Endodermal cell (in vitro differentiated cells): ENCODE measurements around the gene SPRYD3. TPM values are rescaled to one million over a fixed set of nuclear protein-coding genes. Genes with fewer than 3 reads are reported as not detected.

Experiments
- DNase-seq: peaks from one replicate; pipeline ENCODE4 v3.0.0-alpha.2; 2017
- H3K27ac ChIP-seq: 2 replicates; pipeline ENCODE4 v1.5.1; 2013; ENCODE audit warnings: mild to moderate bottlenecking, low read depth, low read length, moderate library complexity
- H3K27me3 ChIP-seq: 2 replicates; pipeline ENCODE4 v1.6.1; 2013; ENCODE audit warnings: mild to moderate bottlenecking, low read length, moderate library complexity; ENCODE audit not compliant: insufficient read depth, control insufficient read depth, poor library complexity, severe bottlenecking
- H3K36me3 ChIP-seq: 2 replicates; pipeline ENCODE4 v1.7.0; 2013; ENCODE audit warnings: mild to moderate bottlenecking, low read length, moderate library complexity; ENCODE audit not compliant: control insufficient read depth, insufficient read depth
- H3K4me1 ChIP-seq: one replicate; pipeline ENCODE4 v1.7.0; 2013; ENCODE audit warnings: low read length; ENCODE audit not compliant: control insufficient read depth, insufficient read depth
- H3K4me3 ChIP-seq: 2 replicates; pipeline ENCODE4 v1.5.1; 2013; ENCODE audit warnings: mild to moderate bottlenecking, low read length, moderate library complexity
- H3K9ac ChIP-seq: 2 replicates; pipeline ENCODE4 v1.6.1; 2013; ENCODE audit warnings: mild to moderate bottlenecking, low read length, moderate library complexity; ENCODE audit not compliant: poor library complexity, severe bottlenecking; ENCODE audit errors: extremely low read depth
- H3K9me3 ChIP-seq: 2 replicates; pipeline ENCODE4 v1.6.1; 2013; ENCODE audit warnings: mild to moderate bottlenecking, low read length, moderate library complexity; ENCODE audit not compliant: control insufficient read depth
- H3K27ac Mint-ChIP-seq: 2 replicates; pipeline ENCODE4 v1.8.0; 2020; ENCODE audit warnings: mixed read lengths
- H3K27me3 Mint-ChIP-seq: 2 replicates; pipeline ENCODE4 v1.8.0; 2021; ENCODE audit warnings: mild to moderate bottlenecking, mixed read lengths; ENCODE audit not compliant: insufficient read depth
- H3K36me3 Mint-ChIP-seq: 2 replicates; pipeline ENCODE4 v1.8.0; 2020; ENCODE audit warnings: low read depth, mixed read lengths
- H3K4me1 Mint-ChIP-seq: 2 replicates; pipeline ENCODE4 v1.8.0; 2020; ENCODE audit warnings: mixed read lengths
- H3K4me3 Mint-ChIP-seq: 2 replicates; pipeline ENCODE4 v1.8.0; 2020; ENCODE audit warnings: mild to moderate bottlenecking, moderate library complexity, mixed read lengths
- H3K9me3 Mint-ChIP-seq: 2 replicates; pipeline ENCODE4 v1.8.0; 2020; ENCODE audit warnings: mild to moderate bottlenecking, mixed read lengths
- CTCF ChIP-seq: fragments of 200-600 bp; sonication (generic); conservative IDR thresholded peaks from 2 replicates; pipeline ENCODE4 v1.5.0; 2021; ENCODE audit warnings: antibody characterized with exemption, mild to moderate bottlenecking
- WGBS, 2 experiments: methylation state at CpG; one replicate each; pipeline versions ENCODE4 v1.1.5 to v1.1.7; 2013; ENCODE audit warnings: missing lambda C conversion rate in 2 of 2, mixed read lengths in 1 of 2; ENCODE audit not compliant: insufficient coverage in 1 of 2, insufficient read length in 1 of 2; 5-methylcytosine and 5-hydroxymethylcytosine counted together
- total RNA-seq, 2 donors: library from RNA; stranded (reverse); fragmentation: NEBNext Ultra II Directional in 1 of 2; extraction: Animal tissue kit (Norgen Biotek cat#: 25700) in 1 of 2; gene quantifications; 2 replicates in 1 of 2; 3 replicates in 1 of 2; pipeline ENCODE4 v1.2.1, GENCODE V29; 2021

Gene SPRYD3
- total RNA-seq, 2 donors from 2014 or later = 13.0 to 18.4 TPM

GRCh38 chr12:53044052-53044581 lies 35.1 kb downstream of the SPRYD3 start:
- H3K36me3 Mint-ChIP-seq = peaks cover 25% of the 10 kb centered on the region
- peaks cover 25% of the 10 kb centered on the region for H3K4me1 Mint-ChIP-seq

GRCh38 chr12:53042607-53043454 lies 36.4 kb downstream of the SPRYD3 start:
- Histone ChIP-seq H3K4me1 (peaks cover 8% of the 10 kb centered on the region), H3K9me3 (no peaks in the 10 kb centered on the region), H3K9ac (no peak overlapping the region), H3K27ac (peak overlapping the region; percentile 40), H3K4me3 (no peak overlapping the region), H3K36me3 (peaks cover 23% of the 10 kb centered on the region), H3K27me3 (no peaks in the 10 kb centered on the region)
- peak; percentile 76 for DNase-seq
- Mint-ChIP-seq H3K27ac (peak overlapping the region; percentile 67), H3K36me3 (peaks cover 37% of the 10 kb centered on the region), H3K27me3 (peaks cover 17% of the 10 kb centered on the region), H3K9me3 (no peaks in the 10 kb centered on the region), H3K4me1 (peaks cover 14% of the 10 kb centered on the region), H3K4me3 (no peak overlapping the region)
- WGBS, 2 experiments = 74 to 89% methylated on average over 5 to 7 of the region's 7 CpGs
- no peak for TF ChIP-seq CTCF

More at GRCh38 chr12:53044052-53044581, 35.1 kb downstream of the SPRYD3 start:
- H3K27ac Mint-ChIP-seq = no peak overlapping the region
- TF ChIP-seq CTCF = no peak
- Histone ChIP-seq H3K27ac (no peak overlapping the region), H3K36me3 (peaks cover 11% of the 10 kb centered on the region), H3K27me3 (no peaks in the 10 kb centered on the region), H3K9ac (no peak overlapping the region), H3K4me1 (peaks cover 21% of the 10 kb centered on the region), H3K9me3 (no peaks in the 10 kb centered on the region), H3K4me3 (no peak overlapping the region)
- DNase-seq = peak; percentile 77
- no peaks in the 10 kb centered on the region for H3K9me3 Mint-ChIP-seq
- H3K27me3 Mint-ChIP-seq = peaks cover 17% of the 10 kb centered on the region
- H3K4me3 Mint-ChIP-seq = no peak overlapping the region
- 62 to 75% methylated on average over 7 to 10 of the region's 10 CpGs for WGBS, 2 experiments

- Mint-ChIP-seq H3K9me3 (no peaks in the 10 kb centered on the region), H3K27ac (no peak overlapping the region), H3K27me3 (peaks cover 6% of the 10 kb centered on the region), H3K36me3 (peaks cover 62% of the 10 kb centered on the region), H3K4me3 (no peak overlapping the region), H3K4me1 (peaks cover 11% of the 10 kb centered on the region)
- TF ChIP-seq CTCF = no peak
- no peaks in the 10 kb centered on the region for H3K27me3 ChIP-seq
- no peak for DNase-seq
- peaks cover 7% of the 10 kb centered on the region for H3K4me1 ChIP-seq
- H3K36me3 ChIP-seq = peaks cover 47% of the 10 kb centered on the region
- H3K9ac ChIP-seq = no peak overlapping the region
- no peak overlapping the region for H3K27ac ChIP-seq
- WGBS, 2 experiments = 89 to 100% methylated on average over 2 to 3 of the region's 4 CpGs
- no peak overlapping the region for H3K4me3 ChIP-seq
- no peaks in the 10 kb centered on the region for H3K9me3 ChIP-seq
Measured at GRCh38 chr12:53039851-53040250, 39.3 kb downstream of the SPRYD3 start.
